PC-9 (cell line): ENCODE results near the gene BTBD18. TPM values are rescaled to one million over a fixed set of nuclear protein-coding genes. Genes with fewer than 3 reads are reported as not detected.

ENCODE experiments used
- BruUV-seq: library from RNA; stranded (reverse); fragments of 400-500 nt; replicated peaks from 2 replicates; lab custom pipeline; 2021; lab: Mats Ljungman, UMichigan
- CTCF ChIA-PET: fragments of 300-600 bp; sonication (Branson Sonifier 250); formaldehyde crosslinking; loops from one replicate; lab custom pipeline; 2022; ENCODE audit warnings: antibody characterized with exemption; lab: Charles Lee
- POLR2A ChIA-PET: fragments of 300-600 bp; sonication (Branson Sonifier 250); formaldehyde crosslinking; loops from one replicate; lab custom pipeline; 2022; ENCODE audit warnings: antibody characterized with exemption; ENCODE audit not compliant: unreplicated experiment; lab: Charles Lee
- DNase-seq, 2 experiments: peaks; one replicate each; pipeline versions ENCODE4 v3.0.0 to v3.0.0-alpha.2; 2015 to 2022; ENCODE audit warnings: mixed read lengths in 1 of 2
- H2AFZ ChIP-seq: fragments of 200-600 bp; sonication (generic); 2 replicates; pipeline ENCODE4 v1.8.1; 2017; ENCODE audit warnings: antibody characterized with exemption
- H3F3A ChIP-seq: fragments of 200-600 bp; sonication (generic); 2 replicates; pipeline ENCODE4 v1.8.1; 2017; ENCODE audit warnings: antibody characterized with exemption, mild to moderate bottlenecking, low read depth; ENCODE audit not compliant: insufficient read depth
- H3K27ac ChIP-seq: fragments of 200-600 bp; sonication (generic); 2 replicates; pipeline ENCODE4 v1.6.1; 2016; ENCODE audit warnings: mixed run types
- H3K27me3 ChIP-seq: fragments of 200-600 bp; sonication (generic); 2 replicates; pipeline ENCODE4 v1.6.1; 2016; ENCODE audit warnings: low read depth, mixed run types; ENCODE audit not compliant: insufficient read depth
- H3K36me3 ChIP-seq: fragments of 200-600 bp; sonication (generic); 2 replicates; pipeline ENCODE4 v1.6.1; 2016; ENCODE audit warnings: low read depth, mixed run types
- H3K4me1 ChIP-seq: fragments of 200-600 bp; sonication (generic); replicated peaks from 2 replicates; pipeline ENCODE4 v1.6.1; 2016; ENCODE audit warnings: mixed run types; ENCODE audit not compliant: insufficient read depth
- H3K4me2 ChIP-seq: fragments of 200-600 bp; sonication (generic); 2 replicates; pipeline ENCODE4 v1.6.1; 2017; ENCODE audit warnings: mixed run types
- H3K4me3 ChIP-seq: fragments of 200-600 bp; sonication (generic); 2 replicates; pipeline ENCODE4 v1.6.1; 2016; ENCODE audit warnings: mixed run types
- H3K79me2 ChIP-seq: fragments of 200-600 bp; sonication (generic); 2 replicates; pipeline ENCODE4 v1.6.1; 2017; ENCODE audit warnings: low read depth, mixed run types
- H3K9me2 ChIP-seq: fragments of 200-600 bp; sonication (generic); 2 replicates; pipeline ENCODE4 v1.8.1; 2017; ENCODE audit warnings: mild to moderate bottlenecking; ENCODE audit not compliant: insufficient read depth
- H3K9me3 ChIP-seq: fragments of 200-600 bp; sonication (generic); 2 replicates; pipeline ENCODE4 v1.8.1; 2016; ENCODE audit warnings: low read depth; ENCODE audit not compliant: insufficient read depth
- H4K20me1 ChIP-seq: fragments of 200-600 bp; sonication (generic); 2 replicates; pipeline ENCODE4 v1.8.1; 2017; ENCODE audit not compliant: insufficient read depth
- CTCF ChIP-seq: fragments of 200-600 bp; sonication (generic); conservative IDR thresholded peaks from 2 replicates; pipeline ENCODE4 v1.6.1; 2017; ENCODE audit warnings: mixed run types, antibody characterized with exemption, mild to moderate bottlenecking, moderate library complexity
- EZH2 ChIP-seq: fragments of 200-600 bp; sonication (generic); IDR thresholded peaks from 2 replicates; pipeline ENCODE4 v1.8.0; 2017; ENCODE audit warnings: antibody characterized with exemption, low read depth
- intact Hi-C: fragments of 100-400 bp; cut with micrococcal nuclease; formaldehyde crosslinking; loops from one replicate; pipeline ENCODE4 v1.10.0; 2022; ENCODE audit not compliant: unreplicated experiment
- total RNA-seq: library from RNA; stranded (reverse); gene quantifications from 2 replicates; pipeline ENCODE4 v1.2.3, GENCODE V29; 2021

The BTBD18 gene
- total RNA-seq, 1 experiment from 2014 or later: not detected

GRCh38 chr11:57732661-57733060 is 19.0 kb downstream of the BTBD18 start:
- H3K36me3 ChIP-seq: peaks cover 13% of the 10 kb centered on the region; the same call in 1 of the 2 replicates

GRCh38 chr11:57729479-57729878 is 22.1 kb downstream of the BTBD18 start:
- no TSS peak for BruUV-seq
- H3F3A ChIP-seq: peaks cover 37% of the 10 kb centered on the region
- H3K36me3 ChIP-seq: 0 out of 2 replicates have a peak, but pooled peaks cover 18% of the 10 kb centered on the region
- H3K27ac ChIP-seq: no peak overlapping the region
- TF ChIP-seq CTCF (no peak), EZH2 (no peak)
- H3K4me2 ChIP-seq: no peak overlapping the region
- CTCF ChIA-PET: no interaction called here
- peaks cover 14% of the 10 kb centered on the region for H4K20me1 ChIP-seq
- H3K9me2 ChIP-seq: no peaks in the 10 kb centered on the region
- H3K4me3 ChIP-seq: no peak overlapping the region
- H2AFZ ChIP-seq: no peak overlapping the region
- no peaks in the 10 kb centered on the region for H3K27me3 ChIP-seq
- H3K4me1 ChIP-seq: peaks cover 30% of the 10 kb centered on the region
- POLR2A ChIA-PET: no interaction called here
- no peaks in the 10 kb centered on the region for H3K9me3 ChIP-seq
- intact Hi-C loops: no loop called here
- no peak for DNase-seq
- peaks cover 85% of the 10 kb centered on the region for H3K79me2 ChIP-seq

More at GRCh38 chr11:57732661-57733060, 19.0 kb downstream of the BTBD18 start:
- no peak overlapping the region for H2AFZ ChIP-seq
- no peaks in the 10 kb centered on the region for H3K27me3 ChIP-seq
- no peaks in the 10 kb centered on the region for H3K9me2 ChIP-seq
- BruUV-seq: no TSS peak
- no peaks in the 10 kb centered on the region for H4K20me1 ChIP-seq
- H3K4me2 ChIP-seq: peak overlapping the region; percentile 73
- H3K4me3 ChIP-seq: peak overlapping the region; percentile 15; the same call in 1 of the 2 replicates
- peaks cover 31% of the 10 kb centered on the region for H3K4me1 ChIP-seq
- peak overlapping the region; percentile 90 for H3K27ac ChIP-seq
- peaks cover 85% of the 10 kb centered on the region for H3K79me2 ChIP-seq
- ChIA-PET POLR2A (interaction anchor here (0.6 to 1.1 kb wide), 3 partner anchors 11 to 29 kb away, joined by 5 to 7 read pairs (median 6); no protein-coding TSS in a partner anchor), CTCF (interaction anchor here (0.7 kb wide), 1 partner anchor 248 kb away, joined by 11 read pairs; no protein-coding TSS in a partner anchor)
- TF ChIP-seq EZH2: no peak
- no peak for TF ChIP-seq CTCF
- H3F3A ChIP-seq: peaks cover 36% of the 10 kb centered on the region
- DNase-seq: peak; percentile 12 to 59
- intact Hi-C loops: loop anchor here (1.0 kb wide), 3 partner anchors 20 to 67 kb away; partner anchors contain the start of genes MED19 and TMX2
- no peaks in the 10 kb centered on the region for H3K9me3 ChIP-seq

DNA sequence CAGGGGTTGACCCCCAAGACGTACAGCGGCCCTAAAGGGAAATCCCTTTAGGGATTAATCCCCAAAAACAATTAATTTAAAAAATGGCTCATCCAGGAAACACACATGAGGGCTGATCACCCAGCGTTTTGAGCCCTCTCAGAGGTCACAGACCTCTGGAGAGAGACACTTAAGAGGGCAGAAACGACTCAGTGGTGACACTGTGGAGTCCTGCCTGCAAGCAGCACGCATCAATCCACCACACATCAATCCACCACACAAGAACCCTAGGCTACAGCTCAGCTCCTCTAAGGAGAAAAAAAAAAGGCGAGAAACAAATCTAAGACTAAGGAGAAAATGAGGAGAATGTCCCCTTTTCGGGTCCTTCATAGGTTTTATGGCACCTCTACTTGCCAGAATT is 22.8 kb downstream of the BTBD18 start:
- intact Hi-C loops: no loop called here
- POLR2A ChIA-PET: interaction anchor here (0.6 kb wide), 1 partner anchor 134 kb away, joined by 6 read pairs; no protein-coding TSS in a partner anchor

More for the DNA sequence above, 22.8 kb downstream of the BTBD18 start:
- Histone ChIP-seq H3K9me2 (no peaks in the 10 kb centered on the region), H3K9me3 (no peaks in the 10 kb centered on the region), H4K20me1 (peaks cover 20% of the 10 kb centered on the region), H3K4me2 (no peak overlapping the region), H3K36me3 (0 out of 2 replicates have a peak, but pooled peaks cover 14% of the 10 kb centered on the region), H2AFZ (no peak overlapping the region), H3K4me3 (no peak overlapping the region), H3K27ac (no peak overlapping the region), H3K27me3 (no peaks in the 10 kb centered on the region), H3K79me2 (peaks cover 85% of the 10 kb centered on the region), H3K4me1 (peaks cover 23% of the 10 kb centered on the region), H3F3A (peaks cover 31% of the 10 kb centered on the region)
- BruUV-seq: no TSS peak
- CTCF ChIA-PET: no interaction called here
- TF ChIP-seq EZH2: no peak
- TF ChIP-seq CTCF: no peak
- no peak for DNase-seq
